HepG2 (cell line): ENCODE data around the gene ARHGEF4.

Experiments
- CTCF ChIP-seq: sonication (generic); formaldehyde crosslinking; IDR thresholded peaks from 2 replicates; pipeline ENCODE4 v1.5.0; 2020; ENCODE audit warnings: mild to moderate bottlenecking, missing genetic modification reagents, moderate library complexity
- FUBP1 ChIP-seq: sonication (generic); formaldehyde crosslinking; IDR thresholded peaks from 2 replicates; pipeline ENCODE4 v1.5.1; 2020; ENCODE audit warnings: missing genetic modification reagents, mild to moderate bottlenecking, borderline replicate concordance
- GMEB1 ChIP-seq: sonication (generic); formaldehyde crosslinking; IDR thresholded peaks from 2 replicates; pipeline ENCODE4 v1.5.1; 2020; ENCODE audit warnings: missing genetic modification reagents, mild to moderate bottlenecking, borderline replicate concordance
- MEIS1 ChIP-seq: sonication (generic); formaldehyde crosslinking; IDR thresholded peaks from 2 replicates; pipeline ENCODE4 v1.9.0; 2021; ENCODE audit warnings: mild to moderate bottlenecking, missing genetic modification reagents, moderate library complexity, borderline replicate concordance
- NFE2L2 ChIP-seq: fragments of 150-350 bp; IDR thresholded peaks from 2 replicates; pipeline ENCODE4 v1.6.1; 2014; ENCODE audit warnings: low read length
- REST ChIP-seq, 2 experiments: IDR thresholded peaks; 2 replicates each; pipeline ENCODE4 v1.6.1; 2011 to 2012; ENCODE audit warnings: low read length in 2 of 2, borderline replicate concordance in 1 of 2, low read depth in 1 of 2, mild to moderate bottlenecking in 1 of 2, moderate library complexity in 1 of 2
- SP5 ChIP-seq: IDR thresholded peaks from 2 replicates; pipeline ENCODE4 v1.6.1; 2016; ENCODE audit warnings: low read depth, borderline replicate concordance
- ZFP82 ChIP-seq: sonication (generic); formaldehyde crosslinking; IDR thresholded peaks from 2 replicates; pipeline ENCODE4 v1.5.1; 2020; ENCODE audit warnings: mild to moderate bottlenecking, missing genetic modification reagents, borderline replicate concordance
- ZNF512 ChIP-seq: sonication (generic); formaldehyde crosslinking; IDR thresholded peaks from 2 replicates; pipeline ENCODE4 v1.4.0; 2020; ENCODE audit warnings: mild to moderate bottlenecking, missing genetic modification reagents

GRCh38 chr2:131031875-131032274 lies 195.2 kb downstream of the ARHGEF4 start:
- no peak for TF ChIP-seq REST (IDR thresholded peaks at IDR 0.05; ENCODE audit: borderline replicate concordance in 1 of 2, low read depth in 1 of 2, low read length in 2 of 2)
- no peak for TF ChIP-seq ZNF512 (CRISPR knock-in tag)
- TF ChIP-seq CTCF (CRISPR knock-in tag), result no peak
- TF ChIP-seq MEIS1 (CRISPR knock-in tag), result no peak
- no peak for TF ChIP-seq NFE2L2
- no peak for TF ChIP-seq ZFP82 (CRISPR knock-in tag)
- TF ChIP-seq GMEB1 (CRISPR knock-in tag), result no peak
- TF ChIP-seq SP5 (CRISPR knock-in tag), result no peak
- no peak for TF ChIP-seq FUBP1 (CRISPR knock-in tag)
